Neural cell (in vitro differentiated cells): ENCODE measurements around the gene LHPP.

ENCODE experiments used
- CTCF ChIP-seq: fragments of 450-650 bp; IDR thresholded peaks from 2 replicates; pipeline ENCODE4 v1.5.1; 2014; ENCODE audit warnings: antibody characterized with exemption, mild to moderate bottlenecking, moderate library complexity; ENCODE audit not compliant: poor library complexity, severe bottlenecking
- EP300 ChIP-seq: fragments of 450-650 bp; conservative IDR thresholded peaks from 2 replicates; pipeline ENCODE4 v1.6.1; 2014; ENCODE audit warnings: antibody characterized with exemption, mild to moderate bottlenecking, moderate library complexity; ENCODE audit not compliant: poor library complexity, severe bottlenecking
- EZH2 ChIP-seq: fragments of 200-600, 300-800 bp; shearing (Covaris generic), sonication (generic); IDR thresholded peaks from 2 replicates; pipeline ENCODE4 v1.6.1; 2014; ENCODE audit warnings: antibody characterized with exemption, low read length, borderline replicate concordance, mild to moderate bottlenecking; ENCODE audit not compliant: insufficient read depth, poor library complexity, severe bottlenecking
- MXI1 ChIP-seq: fragments of 450-650 bp; conservative IDR thresholded peaks from 2 replicates; pipeline ENCODE4 v1.6.1; 2014; ENCODE audit warnings: antibody characterized with exemption, mild to moderate bottlenecking; ENCODE audit not compliant: poor library complexity, severe bottlenecking
- POLR2AphosphoS5 ChIP-seq: IDR thresholded peaks from 2 replicates; pipeline ENCODE4 v1.6.1; 2012
- RAD21 ChIP-seq: fragments of 450-650 bp; conservative IDR thresholded peaks from 2 replicates; pipeline ENCODE4 v1.6.1; 2014; ENCODE audit warnings: antibody characterized with exemption, mild to moderate bottlenecking, moderate library complexity
- SMC3 ChIP-seq: fragments of 450-650 bp; conservative IDR thresholded peaks from 2 replicates; pipeline ENCODE4 v1.6.1; 2014; ENCODE audit warnings: antibody characterized with exemption, mild to moderate bottlenecking, moderate library complexity; ENCODE audit not compliant: poor library complexity
- TAF1 ChIP-seq: IDR thresholded peaks from 2 replicates; pipeline ENCODE4 v1.6.1; 2012; ENCODE audit warnings: low read depth
- TF ChIP-seq, protein P1 (sequence below): IDR thresholded peaks from 2 replicates; pipeline ENCODE4 v1.6.1; 2012; ENCODE audit warnings: borderline replicate concordance

GRCh38 chr10:124596962-124597845 is 135.6 kb downstream of the LHPP start:
- TF ChIP-seq CTCF, result no peak
- TF ChIP-seq TAF1, result no peak
- TF ChIP-seq RAD21, result no peak
- TF ChIP-seq SMC3, result no peak
- no peak for TF ChIP-seq MXI1
- TF ChIP-seq, protein P1, sequence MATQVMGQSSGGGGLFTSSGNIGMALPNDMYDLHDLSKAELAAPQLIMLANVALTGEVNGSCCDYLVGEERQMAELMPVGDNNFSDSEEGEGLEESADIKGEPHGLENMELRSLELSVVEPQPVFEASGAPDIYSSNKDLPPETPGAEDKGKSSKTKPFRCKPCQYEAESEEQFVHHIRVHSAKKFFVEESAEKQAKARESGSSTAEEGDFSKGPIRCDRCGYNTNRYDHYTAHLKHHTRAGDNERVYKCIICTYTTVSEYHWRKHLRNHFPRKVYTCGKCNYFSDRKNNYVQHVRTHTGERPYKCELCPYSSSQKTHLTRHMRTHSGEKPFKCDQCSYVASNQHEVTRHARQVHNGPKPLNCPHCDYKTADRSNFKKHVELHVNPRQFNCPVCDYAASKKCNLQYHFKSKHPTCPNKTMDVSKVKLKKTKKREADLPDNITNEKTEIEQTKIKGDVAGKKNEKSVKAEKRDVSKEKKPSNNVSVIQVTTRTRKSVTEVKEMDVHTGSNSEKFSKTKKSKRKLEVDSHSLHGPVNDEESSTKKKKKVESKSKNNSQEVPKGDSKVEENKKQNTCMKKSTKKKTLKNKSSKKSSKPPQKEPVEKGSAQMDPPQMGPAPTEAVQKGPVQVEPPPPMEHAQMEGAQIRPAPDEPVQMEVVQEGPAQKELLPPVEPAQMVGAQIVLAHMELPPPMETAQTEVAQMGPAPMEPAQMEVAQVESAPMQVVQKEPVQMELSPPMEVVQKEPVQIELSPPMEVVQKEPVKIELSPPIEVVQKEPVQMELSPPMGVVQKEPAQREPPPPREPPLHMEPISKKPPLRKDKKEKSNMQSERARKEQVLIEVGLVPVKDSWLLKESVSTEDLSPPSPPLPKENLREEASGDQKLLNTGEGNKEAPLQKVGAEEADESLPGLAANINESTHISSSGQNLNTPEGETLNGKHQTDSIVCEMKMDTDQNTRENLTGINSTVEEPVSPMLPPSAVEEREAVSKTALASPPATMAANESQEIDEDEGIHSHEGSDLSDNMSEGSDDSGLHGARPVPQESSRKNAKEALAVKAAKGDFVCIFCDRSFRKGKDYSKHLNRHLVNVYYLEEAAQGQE, result no peak
- TF ChIP-seq EP300, result no peak
- TF ChIP-seq EZH2, result no peak
- no peak for TF ChIP-seq POLR2AphosphoS5
